HepG2 (cell line): Measurements from ENCODE around the gene ZBTB48. TPM values are rescaled to one million over a fixed set of nuclear protein-coding genes. Genes with fewer than 3 reads are reported as not detected.

Experiments used
- ATAD3A ChIP-seq: sonication (generic); formaldehyde crosslinking; IDR thresholded peaks from 2 replicates; pipeline ENCODE4 v1.4.0; 2020; ENCODE audit warnings: missing genetic modification reagents
- CREB1 ChIP-seq, 2 experiments: fragments of 450-650 bp in 1 of 2; IDR thresholded peaks; 2 replicates each; pipeline ENCODE4 v1.6.1; 2016 to 2017; ENCODE audit warnings: control low read depth in 1 of 2, mild to moderate bottlenecking in 1 of 2, missing compliant biosample characterization in 1 of 2, missing genetic modification characterization in 1 of 2
- ETS1 ChIP-seq: sonication (generic); formaldehyde crosslinking; IDR thresholded peaks from 2 replicates; pipeline ENCODE4 v1.4.0; 2020; ENCODE audit warnings: missing genetic modification reagents
- FOXO4 ChIP-seq: sonication (generic); formaldehyde crosslinking; conservative IDR thresholded peaks from 2 replicates; pipeline ENCODE4 v1.8.1; 2023; ENCODE audit warnings: missing genetic modification reagents
- HNRNPUL1 ChIP-seq: fragments of 200-400 bp; formaldehyde crosslinking; IDR thresholded peaks from 2 replicates; pipeline ENCODE4 v1.6.1; 2017; ENCODE audit warnings: low read depth, mild to moderate bottlenecking, low read length, moderate library complexity
- MBNL3 ChIP-seq: fragments of 250-450 bp; sonication (Bioruptor Pico); conservative IDR thresholded peaks from 2 replicates; pipeline ENCODE4 v1.8.0; 2022; ENCODE audit warnings: mild to moderate bottlenecking, inconsistent platforms
- NBN ChIP-seq: fragments of 450-650 bp; conservative IDR thresholded peaks from 2 replicates; pipeline ENCODE4 v1.6.1; 2017
- PHF20 ChIP-seq: sonication (generic); formaldehyde crosslinking; IDR thresholded peaks from 2 replicates; pipeline ENCODE4 v1.5.0; 2020; ENCODE audit warnings: mild to moderate bottlenecking, missing genetic modification reagents
- PHF21A ChIP-seq: sonication (generic); formaldehyde crosslinking; IDR thresholded peaks from 2 replicates; pipeline ENCODE4 v1.5.0; 2020; ENCODE audit warnings: mild to moderate bottlenecking, missing genetic modification reagents
- PREB ChIP-seq: sonication (generic); formaldehyde crosslinking; IDR thresholded peaks from 2 replicates; pipeline ENCODE4 v1.4.0; 2020; ENCODE audit warnings: missing genetic modification reagents
- RBM39 ChIP-seq: fragments of 200-400 bp; formaldehyde crosslinking; IDR thresholded peaks from one replicate; pipeline ENCODE4 v1.6.1; 2018; ENCODE audit warnings: antibody characterized with exemption, mild to moderate bottlenecking, low read depth, low read length; ENCODE audit not compliant: poor library complexity, severe bottlenecking
- RFX3 ChIP-seq: IDR thresholded peaks from 2 replicates; pipeline ENCODE4 v1.6.1; 2016; ENCODE audit warnings: missing biosample characterization, missing genetic modification reagents
- SCMH1 ChIP-seq: sonication (generic); formaldehyde crosslinking; IDR thresholded peaks from 2 replicates; pipeline ENCODE4 v1.9.0; 2021; ENCODE audit warnings: missing genetic modification reagents, mild to moderate bottlenecking, borderline replicate concordance
- TFE3 ChIP-seq: IDR thresholded peaks from 2 replicates; pipeline ENCODE4 v1.6.1; 2016
- ZBTB20 ChIP-seq: sonication (generic); formaldehyde crosslinking; IDR thresholded peaks from 2 replicates; pipeline ENCODE4 v1.8.1; 2023; ENCODE audit warnings: missing genetic modification reagents, low read depth, mild to moderate bottlenecking, borderline replicate concordance
- ZBTB44 ChIP-seq: sonication (generic); formaldehyde crosslinking; IDR thresholded peaks from 2 replicates; pipeline ENCODE4 v1.4.0; 2020; ENCODE audit warnings: missing genetic modification reagents
- ZNF143 ChIP-seq: sonication (generic); formaldehyde crosslinking; IDR thresholded peaks from 2 replicates; pipeline ENCODE4 v1.4.0; 2020; ENCODE audit warnings: missing genetic modification reagents
- ZNF234 ChIP-seq: sonication (generic); formaldehyde crosslinking; conservative IDR thresholded peaks from 2 replicates; pipeline ENCODE4 v1.5.1; 2020; ENCODE audit warnings: mild to moderate bottlenecking, missing genetic modification reagents
- ZNF276 ChIP-seq: sonication (generic); formaldehyde crosslinking; IDR thresholded peaks from 2 replicates; pipeline ENCODE4 v1.4.0; 2020; ENCODE audit warnings: mild to moderate bottlenecking, low read depth, missing genetic modification reagents
- ZNF660 ChIP-seq: sonication (generic); formaldehyde crosslinking; IDR thresholded peaks from 2 replicates; pipeline ENCODE4 v1.5.1; 2020; ENCODE audit warnings: mild to moderate bottlenecking, low read depth, missing genetic modification reagents, borderline replicate concordance
- ZNF747 ChIP-seq: sonication (generic); formaldehyde crosslinking; IDR thresholded peaks from 2 replicates; pipeline ENCODE4 v1.8.1; 2023; ENCODE audit warnings: missing genetic modification reagents, mild to moderate bottlenecking, borderline replicate concordance
- polyA plus RNA-seq, 8 experiments: library from polyadenylated mRNA; depleted of rRNA in 3 of 8; stranded (reverse) in 7 of 8; unstranded in 1 of 8; fragments of >200 nt; fragmentation: Illumina TruSeq in 4 of 8; extraction: Trizol in 4 of 8; gene quantifications; 2 replicates each; pipeline versions ENCODE4 v1.2.1 to v1.2.3, GENCODE V29; 2011 to 2016; ENCODE audit warnings: low read depth in 4 of 8, missing spikeins in 1 of 8, mixed read lengths in 1 of 8; ENCODE audit not compliant: insufficient read depth in 1 of 8
- total RNA-seq, 5 experiments: library from RNA; depleted of rRNA; stranded (reverse); fragments of >200 nt; fragmentation: Illumina TruSeq; extraction: Trizol; gene quantifications; 2 replicates each; pipeline ENCODE4 v1.2.3, GENCODE V29; 2016; ENCODE audit warnings: low read depth in 1 of 5

Gene ZBTB48
- total and polyA plus RNA-seq, 2 of the 13 experiments (the other 11 are each of a cell fraction or from before 2014, with no cell fraction given) = 13.0 to 17.1 TPM

- TF ChIP-seq ZBTB44 (no peak), NBN (no peak), SCMH1 (no peak), RBM39 (no peak), ZNF747 (CRISPR knock-in tag) (0 out of 2 replicates have a peak, but pooled peaks have one; percentile 16), HNRNPUL1 (no peak), TFE3 (peak; percentile 67; the same call in 1 of the 2 replicates), RFX3 (CRISPR knock-in tag) (no peak), ETS1 (CRISPR knock-in tag) (no peak), ATAD3A (CRISPR knock-in tag) (no peak), ZNF143 (no peak; the same call in 1 of the 2 replicates), MBNL3 (CRISPR knock-in tag) (no peak), FOXO4 (CRISPR knock-in tag) (no peak), ZBTB20 (no peak), ZNF660 (CRISPR knock-in tag) (no peak), PHF21A (peak; percentile 35), PREB (CRISPR knock-in tag) (no peak), ZNF234 (CRISPR knock-in tag) (no peak), CREB1 (IDR thresholded peaks at IDR 0.05) (peak; percentile 42; the same call in 1 of the 2 replicates), CREB1 (CRISPR knock-in tag; IDR thresholded peaks at IDR 0.05) (peak; percentile 76), PHF20 (peak; percentile 44; the same call in 1 of the 2 replicates), ZNF276 (no peak)
Observed at GRCh38 chr1:6603238-6603914, 23.6 kb downstream of the ZBTB48 start (continued).
